IMR-90 (cell line): ENCODE measurements around the gene MSI1. TPM values are rescaled to one million over a fixed set of nuclear protein-coding genes. Genes with fewer than 3 reads are reported as not detected.

Experiments used
- ATAC-seq: fragments of 200-7000 bp; cut with Tn5 transposase; 2 replicates; pipeline ENCODE4 v1.9.1; 2020; ENCODE audit warnings: low read depth, mild to moderate bottlenecking, moderate library complexity
- BruUV-seq: library from RNA; stranded (reverse); fragments of 400-500 nt; replicated peaks from 2 replicates; lab custom pipeline; 2021; lab: Mats Ljungman, UMichigan
- CTCF ChIA-PET: fragments of 300-600 bp; formaldehyde crosslinking; extraction: SDS; loops from one replicate; lab custom pipeline; 2021; ENCODE audit warnings: antibody characterized with exemption; lab: Yijun Ruan, JAX
- POLR2A ChIA-PET: fragments of 300-600 bp; sonication (Branson Sonifier 250); formaldehyde crosslinking; loops from one replicate; lab custom pipeline; 2022; ENCODE audit warnings: antibody characterized with exemption; ENCODE audit not compliant: unreplicated experiment; lab: Charles Lee
- DNase-seq: peaks from one replicate; pipeline ENCODE4 v3.0.0; 2013
- H2AFZ ChIP-seq: replicated peaks from 2 replicates; pipeline ENCODE3; 2013; ENCODE audit warnings: low read length, mild to moderate bottlenecking; ENCODE audit not compliant: poor library complexity
- H2AK5ac ChIP-seq: 2 replicates; pipeline ENCODE4 v1.6.1; 2013; ENCODE audit warnings: low read depth, low read length, inconsistent platforms
- H2AK9ac ChIP-seq: replicated peaks from 2 replicates; pipeline ENCODE3; 2013; ENCODE audit warnings: mild to moderate bottlenecking, low read depth, low read length, moderate library complexity; ENCODE audit not compliant: poor library complexity
- H2BK120ac ChIP-seq: 2 replicates; pipeline ENCODE4 v1.6.1; 2013; ENCODE audit warnings: low read depth, low read length, inconsistent platforms
- H2BK15ac ChIP-seq: 3 replicates; pipeline ENCODE4 v1.6.1; 2013; ENCODE audit warnings: low read depth, low read length, inconsistent platforms
- H2BK20ac ChIP-seq: 2 replicates; pipeline ENCODE4 v1.6.1; 2013; ENCODE audit warnings: low read depth, mild to moderate bottlenecking, inconsistent platforms, low read length, moderate library complexity
- H2BK5ac ChIP-seq: 2 replicates; pipeline ENCODE4 v1.6.1; 2013; ENCODE audit warnings: mild to moderate bottlenecking, low read depth, low read length, inconsistent platforms; ENCODE audit not compliant: poor library complexity, severe bottlenecking
- H3K14ac ChIP-seq: replicated peaks from 2 replicates; pipeline ENCODE4 v1.6.1; 2013; ENCODE audit warnings: low read depth, low read length, inconsistent platforms
- H3K18ac ChIP-seq: 2 replicates; pipeline ENCODE4 v1.6.1; 2013; ENCODE audit warnings: low read depth, low read length, control low read depth
- H3K23ac ChIP-seq: 2 replicates; pipeline ENCODE4 v1.6.1; 2013; ENCODE audit warnings: low read depth, low read length, inconsistent platforms
- H3K27ac ChIP-seq: 2 replicates; pipeline ENCODE4 v1.5.1; 2013; ENCODE audit warnings: mild to moderate bottlenecking, control low read depth, low read length; ENCODE audit not compliant: insufficient read depth
- H3K27me3 ChIP-seq: 2 replicates; pipeline ENCODE4 v1.6.1; 2013; ENCODE audit warnings: low read length; ENCODE audit not compliant: control insufficient read depth, insufficient read depth
- H3K36me3 ChIP-seq: 2 replicates; pipeline ENCODE4 v1.6.1; 2013; ENCODE audit warnings: low read length, mixed read lengths; ENCODE audit not compliant: control insufficient read depth, insufficient read depth
- H3K4ac ChIP-seq: 2 replicates; pipeline ENCODE4 v1.6.1; 2013; ENCODE audit warnings: low read depth, low read length, inconsistent platforms
- H3K4me1 ChIP-seq: 2 replicates; pipeline ENCODE4 v1.6.1; 2013; ENCODE audit warnings: low read length, mixed read lengths; ENCODE audit not compliant: control insufficient read depth, insufficient read depth
- H3K4me2 ChIP-seq: 2 replicates; pipeline ENCODE4 v1.6.1; 2013; ENCODE audit warnings: low read depth, mild to moderate bottlenecking, control low read depth, low read length, moderate library complexity
- H3K4me3 ChIP-seq: 2 replicates; pipeline ENCODE4 v1.5.1; 2013; ENCODE audit warnings: low read depth, mild to moderate bottlenecking, control low read depth, low read length, moderate library complexity; ENCODE audit not compliant: insufficient read depth
- H3K56ac ChIP-seq: 2 replicates; pipeline ENCODE4 v1.6.1; 2013; ENCODE audit warnings: low read length, inconsistent platforms; ENCODE audit not compliant: insufficient read depth; ENCODE audit errors: extremely low read depth
- H3K79me1 ChIP-seq, 2 experiments: 2 replicates each; pipeline ENCODE4 v1.6.1; 2013; ENCODE audit warnings: low read length in 2 of 2, inconsistent platforms in 1 of 2, low read depth in 1 of 2
- H3K9ac ChIP-seq: 2 replicates; pipeline ENCODE4 v1.6.1; 2013; ENCODE audit warnings: low read depth, low read length, control low read depth
- H3K9me1 ChIP-seq: 2 replicates; pipeline ENCODE4 v1.6.1; 2013; ENCODE audit warnings: low read length, inconsistent platforms; ENCODE audit not compliant: insufficient read depth
- H3K9me3 ChIP-seq: 2 replicates; pipeline ENCODE4 v1.6.1; 2013; ENCODE audit warnings: low read length; ENCODE audit not compliant: control insufficient read depth, insufficient read depth
- H4K20me1 ChIP-seq: 2 replicates; pipeline ENCODE4 v1.6.1; 2013; ENCODE audit warnings: low read length, inconsistent platforms; ENCODE audit not compliant: insufficient read depth
- H4K5ac ChIP-seq: 2 replicates; pipeline ENCODE4 v1.6.1; 2013; ENCODE audit warnings: mild to moderate bottlenecking, low read depth, low read length, control low read depth
- H4K8ac ChIP-seq, 2 experiments: 2 replicates each; pipeline ENCODE4 v1.6.1; 2013; ENCODE audit warnings: low read depth in 2 of 2, low read length in 2 of 2, control low read depth in 1 of 2, inconsistent platforms in 1 of 2
- H4K91ac ChIP-seq: 2 replicates; pipeline ENCODE4 v1.6.1; 2013; ENCODE audit warnings: low read depth, low read length, inconsistent platforms; ENCODE audit not compliant: insufficient read depth
- BHLHE40 ChIP-seq: fragments of 150-350 bp; IDR thresholded peaks from 2 replicates; pipeline ENCODE4 v1.6.1; 2016; ENCODE audit warnings: mild to moderate bottlenecking, low read depth, low read length
- CEBPB ChIP-seq: IDR thresholded peaks from 2 replicates; pipeline ENCODE4 v1.6.1; 2012; ENCODE audit warnings: low read depth, low read length, improper control_type of control experiment
- CHD1 ChIP-seq: IDR thresholded peaks from 2 replicates; pipeline ENCODE4 v1.6.1; 2012; ENCODE audit warnings: low read depth, low read length, improper control_type of control experiment
- FOS ChIP-seq: fragments of 150-350 bp; IDR thresholded peaks from 2 replicates; pipeline ENCODE4 v1.6.1; 2016; ENCODE audit warnings: low read depth, low read length
- MAFK ChIP-seq: IDR thresholded peaks from 2 replicates; pipeline ENCODE4 v1.6.1; 2012; ENCODE audit warnings: low read depth, low read length, improper control_type of control experiment
- MXI1 ChIP-seq: IDR thresholded peaks from 2 replicates; pipeline ENCODE4 v1.6.1; 2012; ENCODE audit warnings: low read depth, mild to moderate bottlenecking, low read length, moderate library complexity, borderline replicate concordance
- NFE2L2 ChIP-seq: fragments of 150-350 bp; IDR thresholded peaks from 2 replicates; pipeline ENCODE4 v1.6.1; 2016; ENCODE audit warnings: low read depth, mild to moderate bottlenecking, low read length
- POLR2A ChIP-seq: IDR thresholded peaks from 2 replicates; pipeline ENCODE4 v1.6.1; 2012; ENCODE audit warnings: mild to moderate bottlenecking, low read depth, low read length
- RAD21 ChIP-seq: IDR thresholded peaks from 2 replicates; pipeline ENCODE4 v1.6.1; 2012; ENCODE audit warnings: low read length, improper control_type of control experiment
- RCOR1 ChIP-seq: IDR thresholded peaks from 2 replicates; pipeline ENCODE4 v1.6.1; 2012; ENCODE audit warnings: mild to moderate bottlenecking, low read length, improper control_type of control experiment; ENCODE audit not compliant: insufficient replicate concordance
- RFX5 ChIP-seq: IDR thresholded peaks from 2 replicates; pipeline ENCODE4 v1.8.0; 2012; ENCODE audit warnings: low read depth, mild to moderate bottlenecking, low read length, moderate library complexity
- SMC3 ChIP-seq: fragments of 150-350 bp; IDR thresholded peaks from 2 replicates; pipeline ENCODE4 v1.6.1; 2016; ENCODE audit warnings: low read depth, mild to moderate bottlenecking, antibody characterized with exemption, low read length, moderate library complexity
- WGBS, 2 experiments: methylation state at CpG; one replicate each; pipeline versions ENCODE4 v1.1.5 to v1.1.7; 2013; ENCODE audit warnings: missing lambda C conversion rate in 2 of 2; ENCODE audit not compliant: insufficient read length in 1 of 2; ENCODE audit errors: extremely low coverage in 2 of 2; 5-methylcytosine and 5-hydroxymethylcytosine counted together
- dilution Hi-C: fragments of 300-500 bp; cut with HindIII; formaldehyde crosslinking; loops from one replicate; pipeline ENCODE4 v1.14.3; 2018; ENCODE audit warnings: low sequenced_read_pairs; ENCODE audit not compliant: unreplicated experiment
- in situ Hi-C: fragments of 300-500 bp; cut with MboI; formaldehyde crosslinking; loops from 3 replicates; pipeline ENCODE4 v1.14.3; 2019; ENCODE audit warnings: low sequenced_read_pairs, inconsistent platforms, mixed read lengths
- intact Hi-C: fragments of 100-400 bp; cut with micrococcal nuclease; formaldehyde crosslinking; loops from 2 replicates; pipeline ENCODE4 v1.10.0; 2022
- polyA plus RNA-seq, 3 experiments: library from polyadenylated mRNA; depleted of rRNA; stranded (reverse); fragments of >200 nt; gene quantifications; 2 replicates each; pipeline ENCODE4 v1.2.3, GENCODE V29; 2012; ENCODE audit warnings: low replicate concordance in 1 of 3
- total RNA-seq: library from RNA; depleted of rRNA; stranded (reverse); fragments of >200 nt; gene quantifications from 2 replicates; pipeline ENCODE4 v1.2.3, GENCODE V29; 2012
- TF ChIP-seq, protein P1 (sequence below): fragments of 150-350 bp; IDR thresholded peaks from 2 replicates; pipeline ENCODE4 v1.6.1; 2016; ENCODE audit warnings: low read depth, mild to moderate bottlenecking, low read length, moderate library complexity, borderline replicate concordance
- TF ChIP-seq, protein P2 (sequence below): conservative IDR thresholded peaks from 2 replicates; pipeline ENCODE4 v1.5.1; 2012; ENCODE audit warnings: mild to moderate bottlenecking, low read depth, low read length, improper control_type of control experiment
- TF ChIP-seq, protein P3 (sequence below): fragments of 150-350 bp; IDR thresholded peaks from 2 replicates; pipeline ENCODE4 v1.6.1; 2017; ENCODE audit warnings: mild to moderate bottlenecking, antibody characterized with exemption, low read length, low read depth

Gene MSI1
- total and polyA plus RNA-seq, 2 of the 4 experiments (the other 2 are of a cell fraction) = not detected

DNA sequence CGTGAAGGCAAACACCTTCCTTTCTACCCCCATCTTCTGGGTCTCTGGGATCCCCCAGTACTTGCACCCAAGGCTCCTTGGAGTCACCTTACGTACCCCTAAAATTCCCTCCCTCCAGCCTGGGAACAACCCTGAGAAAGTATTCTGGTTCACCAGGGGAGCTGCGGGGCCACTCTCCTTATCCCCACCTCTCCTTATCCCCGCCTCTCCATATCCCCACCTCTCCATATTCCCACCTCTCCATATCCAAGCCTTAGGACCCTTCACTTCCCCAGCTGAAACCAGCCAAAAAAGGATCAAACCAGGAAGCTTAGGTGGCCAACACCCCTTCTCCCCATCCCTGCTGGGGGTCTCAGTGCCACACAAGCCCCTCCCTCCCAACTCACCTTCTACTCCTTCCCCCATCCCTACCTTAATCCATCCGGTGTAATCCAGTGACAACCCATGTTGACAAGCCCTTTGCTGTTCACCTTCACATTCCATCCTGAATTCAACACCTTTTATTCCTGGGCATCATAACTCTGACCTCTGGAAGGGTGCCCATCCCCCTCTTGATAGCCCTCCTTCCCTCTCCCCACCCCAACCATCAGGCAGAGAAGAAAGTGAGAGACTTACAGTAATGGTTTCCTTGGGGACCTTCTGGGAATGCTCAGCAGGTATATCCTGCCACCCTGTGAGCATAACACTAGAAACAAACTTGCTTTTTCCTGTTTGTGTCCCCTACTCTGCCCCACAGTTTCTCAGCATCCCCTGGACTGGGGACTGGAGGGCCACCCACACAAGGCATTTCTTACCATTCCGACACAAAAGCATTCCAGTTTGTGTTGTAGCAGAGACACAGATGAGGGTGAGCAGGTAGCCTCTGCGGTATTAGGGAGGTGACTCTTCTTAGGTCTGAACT, 1.6 kb upstream of the MSI1 start:
- Histone ChIP-seq H2AK9ac (no peak overlapping the region), H2AK5ac (no peak overlapping the region), H3K23ac (no peak overlapping the region), H3K27ac (no peak overlapping the region), H3K9me1 (no peaks in the 10 kb centered on the region), H4K91ac (no peak overlapping the region), H4K20me1 (no peaks in the 10 kb centered on the region), H2BK5ac (no peak overlapping the region), H3K9me3 (no peaks in the 10 kb centered on the region), H4K5ac (no peak overlapping the region), H3K9ac (no peak overlapping the region), H2BK20ac (no peak overlapping the region), H4K8ac (no peak overlapping the region), H3K27me3 (peaks cover 86% of the 10 kb centered on the region), H3K4me1 (no peaks in the 10 kb centered on the region), H3K79me1 (no peaks in the 10 kb centered on the region), H3K4me2 (no peak overlapping the region), H2BK15ac (no peak overlapping the region), H3K14ac (no peak overlapping the region), H3K4ac (no peak overlapping the region), H2AFZ (no peak overlapping the region), H3K56ac (no peak overlapping the region), H3K36me3 (no peaks in the 10 kb centered on the region), H2BK120ac (no peak overlapping the region), H3K4me3 (no peak overlapping the region), H3K18ac (no peak overlapping the region)
- no peak for DNase-seq
- ChIA-PET POLR2A (no interaction called here), CTCF (no interaction called here)
- TF ChIP-seq SMC3 (no peak), MXI1 (no peak), CHD1 (no peak), RFX5 (no peak), RCOR1 (no peak), FOS (no peak), POLR2A (no peak), MAFK (no peak), CEBPB (no peak), BHLHE40 (no peak), RAD21 (no peak), NFE2L2 (no peak)
- TF ChIP-seq, protein P1, sequence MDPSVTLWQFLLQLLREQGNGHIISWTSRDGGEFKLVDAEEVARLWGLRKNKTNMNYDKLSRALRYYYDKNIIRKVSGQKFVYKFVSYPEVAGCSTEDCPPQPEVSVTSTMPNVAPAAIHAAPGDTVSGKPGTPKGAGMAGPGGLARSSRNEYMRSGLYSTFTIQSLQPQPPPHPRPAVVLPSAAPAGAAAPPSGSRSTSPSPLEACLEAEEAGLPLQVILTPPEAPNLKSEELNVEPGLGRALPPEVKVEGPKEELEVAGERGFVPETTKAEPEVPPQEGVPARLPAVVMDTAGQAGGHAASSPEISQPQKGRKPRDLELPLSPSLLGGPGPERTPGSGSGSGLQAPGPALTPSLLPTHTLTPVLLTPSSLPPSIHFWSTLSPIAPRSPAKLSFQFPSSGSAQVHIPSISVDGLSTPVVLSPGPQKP = no peak
- TF ChIP-seq, protein P2, sequence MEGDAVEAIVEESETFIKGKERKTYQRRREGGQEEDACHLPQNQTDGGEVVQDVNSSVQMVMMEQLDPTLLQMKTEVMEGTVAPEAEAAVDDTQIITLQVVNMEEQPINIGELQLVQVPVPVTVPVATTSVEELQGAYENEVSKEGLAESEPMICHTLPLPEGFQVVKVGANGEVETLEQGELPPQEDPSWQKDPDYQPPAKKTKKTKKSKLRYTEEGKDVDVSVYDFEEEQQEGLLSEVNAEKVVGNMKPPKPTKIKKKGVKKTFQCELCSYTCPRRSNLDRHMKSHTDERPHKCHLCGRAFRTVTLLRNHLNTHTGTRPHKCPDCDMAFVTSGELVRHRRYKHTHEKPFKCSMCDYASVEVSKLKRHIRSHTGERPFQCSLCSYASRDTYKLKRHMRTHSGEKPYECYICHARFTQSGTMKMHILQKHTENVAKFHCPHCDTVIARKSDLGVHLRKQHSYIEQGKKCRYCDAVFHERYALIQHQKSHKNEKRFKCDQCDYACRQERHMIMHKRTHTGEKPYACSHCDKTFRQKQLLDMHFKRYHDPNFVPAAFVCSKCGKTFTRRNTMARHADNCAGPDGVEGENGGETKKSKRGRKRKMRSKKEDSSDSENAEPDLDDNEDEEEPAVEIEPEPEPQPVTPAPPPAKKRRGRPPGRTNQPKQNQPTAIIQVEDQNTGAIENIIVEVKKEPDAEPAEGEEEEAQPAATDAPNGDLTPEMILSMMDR = no peak
- TF ChIP-seq, protein P3, sequence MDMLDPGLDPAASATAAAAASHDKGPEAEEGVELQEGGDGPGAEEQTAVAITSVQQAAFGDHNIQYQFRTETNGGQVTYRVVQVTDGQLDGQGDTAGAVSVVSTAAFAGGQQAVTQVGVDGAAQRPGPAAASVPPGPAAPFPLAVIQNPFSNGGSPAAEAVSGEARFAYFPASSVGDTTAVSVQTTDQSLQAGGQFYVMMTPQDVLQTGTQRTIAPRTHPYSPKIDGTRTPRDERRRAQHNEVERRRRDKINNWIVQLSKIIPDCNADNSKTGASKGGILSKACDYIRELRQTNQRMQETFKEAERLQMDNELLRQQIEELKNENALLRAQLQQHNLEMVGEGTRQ = no peak
- 34% methylated on average over 4 of the region's 7 CpGs; no CpG with 5 or more reads in 1 of the 2 experiments for WGBS, 2 experiments
- ATAC-seq = no peak
- intact Hi-C loops (loop anchor here (5.0 kb wide), 1 partner anchor 42 kb away; no protein-coding TSS in a partner anchor), dilution Hi-C loops (no loop called here), in situ Hi-C loops (no loop called here)
- no TSS peak for BruUV-seq
